H1 (cell line): ENCODE results near the gene NDUFS8. TPM values are rescaled to one million over a fixed set of nuclear protein-coding genes. Genes with fewer than 3 reads are reported as not detected.

ENCODE experiments used
- ASH2L ChIP-seq: fragments of 200-600, 300-600 bp; sonication (generic); IDR thresholded peaks from one replicate; pipeline ENCODE4 v1.7.1; 2017; ENCODE audit warnings: low read length
- FOSL1 ChIP-seq: IDR thresholded peaks from 2 replicates; pipeline ENCODE4 v1.6.1; 2011; ENCODE audit warnings: mild to moderate bottlenecking, low read depth, low read length, moderate library complexity; ENCODE audit not compliant: insufficient read depth
- TCF12 ChIP-seq: IDR thresholded peaks from 2 replicates; pipeline ENCODE4 v1.6.1; 2011; ENCODE audit warnings: low read depth, mild to moderate bottlenecking, low read length
- polyA plus RNA-seq, 7 experiments: library from polyadenylated mRNA; depleted of rRNA in 3 of 7; stranded (reverse) in 5 of 7; unstranded in 2 of 7; fragments of >200 nt in 5 of 7; fragments of 200-250 nt in 2 of 7; gene quantifications; 1 replicate in 5 of 7; 2 replicates in 1 of 7; 4 replicates in 1 of 7; pipeline versions ENCODE4 v1.2.1 to v1.2.3, GENCODE V29; 2011 to 2013; ENCODE audit warnings: missing spikeins in 2 of 7, mixed read lengths in 2 of 7
- total RNA-seq: library from RNA; stranded (reverse); fragmentation: NEBNext Ultra II Directional; extraction: Animal tissue kit (Norgen Biotek cat#: 25700); gene quantifications from 2 replicates; pipeline ENCODE4 v1.2.1, GENCODE V29; 2021

NDUFS8 gene
- total and polyA plus RNA-seq, 2 of the 8 experiments (the other 6 are each of a cell fraction or from before 2014, with no cell fraction given), result 182 to 291 TPM

GRCh38 chr11:67999201-67999629 lies 31.3 kb upstream of the NDUFS8 start (continued):
- no peak for TF ChIP-seq FOSL1
- no peak for TF ChIP-seq TCF12
- no peak for TF ChIP-seq ASH2L
